GM19397 (cell line): Measurements from ENCODE around the gene JAKMIP3.

ENCODE experiments used
- ATAC-seq: cut with Tn5 transposase; IDR thresholded peaks from one replicate; pipeline ENCODE4 v1.9.1; 2021; ENCODE audit warnings: mild to moderate bottlenecking, moderate library complexity; ENCODE audit not compliant: unreplicated experiment

Gene JAKMIP3

GRCh38 chr10:132043861-132044695 is 21.7 kb upstream of the JAKMIP3 start:
- ATAC-seq = no peak

- ATAC-seq = no peak
Measured at GRCh38 chr10:132044803-132045202, 20.9 kb upstream of the JAKMIP3 start.

- ATAC-seq = no peak
Measured at GRCh38 chr10:132045324-132045723, 20.4 kb upstream of the JAKMIP3 start.

GRCh38 chr10:132047575-132048293 is 18.0 kb upstream of the JAKMIP3 start:
- ATAC-seq = no peak

- ATAC-seq = no peak
Measured at GRCh38 chr10:132048294-132048667, 17.5 kb upstream of the JAKMIP3 start.

GRCh38 chr10:132050191-132050590 is 15.6 kb upstream of the JAKMIP3 start:
- no peak for ATAC-seq

- no peak for ATAC-seq
Measured at GRCh38 chr10:132052124-132052523, 13.6 kb upstream of the JAKMIP3 start.

GRCh38 chr10:132054564-132054963 is 11.2 kb upstream of the JAKMIP3 start:
- ATAC-seq = no peak

GRCh38 chr10:132055616-132056015 is 10.1 kb upstream of the JAKMIP3 start:
- no peak for ATAC-seq

GRCh38 chr10:132056663-132057062 is 9.1 kb upstream of the JAKMIP3 start:
- ATAC-seq = no peak

GRCh38 chr10:132057191-132057681 is 8.5 kb upstream of the JAKMIP3 start:
- no peak for ATAC-seq

GRCh38 chr10:132058111-132058745 is 7.5 kb upstream of the JAKMIP3 start:
- ATAC-seq = no peak

- no peak for ATAC-seq
Measured at GRCh38 chr10:132058793-132059759, 6.7 kb upstream of the JAKMIP3 start.

- no peak for ATAC-seq
Measured at GRCh38 chr10:132059760-132060508, 5.8 kb upstream of the JAKMIP3 start.

- no peak for ATAC-seq
Measured at GRCh38 chr10:132061030-132061429, 4.7 kb upstream of the JAKMIP3 start.

- no peak for ATAC-seq
Measured at GRCh38 chr10:132061465-132061864, 4.3 kb upstream of the JAKMIP3 start.

GRCh38 chr10:132062116-132062515 is 3.6 kb upstream of the JAKMIP3 start:
- no peak for ATAC-seq

- no peak for ATAC-seq
Measured at GRCh38 chr10:132062641-132063390, 2.9 kb upstream of the JAKMIP3 start.

GRCh38 chr10:132063432-132063831 is 2.3 kb upstream of the JAKMIP3 start:
- no peak for ATAC-seq
